Trophoblast cell (in vitro differentiated cells and primary cell): ENCODE results near the gene VEGFD.

ENCODE experiments used
- DNase-seq, 2 donors: peaks; one replicate each; pipeline ENCODE4 v3.0.0-alpha.2; 2016
- H2AFZ ChIP-seq: 2 replicates; pipeline ENCODE4 v1.6.1; 2013; ENCODE audit warnings: low read length, moderate library complexity, mild to moderate bottlenecking; ENCODE audit not compliant: insufficient read depth, poor library complexity
- H2AK5ac ChIP-seq: 2 replicates; pipeline ENCODE4 v1.6.1; 2013; ENCODE audit warnings: mild to moderate bottlenecking, low read length
- H2BK120ac ChIP-seq: 2 replicates; pipeline ENCODE4 v1.6.1; 2013; ENCODE audit warnings: low read length, mild to moderate bottlenecking, moderate library complexity; ENCODE audit not compliant: insufficient read depth, poor library complexity
- H2BK12ac ChIP-seq: 2 replicates; pipeline ENCODE4 v1.6.1; 2013; ENCODE audit warnings: mild to moderate bottlenecking, low read length, moderate library complexity
- H2BK5ac ChIP-seq: 2 replicates; pipeline ENCODE4 v1.6.1; 2013; ENCODE audit warnings: low read length, low read depth, moderate library complexity, mild to moderate bottlenecking; ENCODE audit not compliant: poor library complexity
- H3K14ac ChIP-seq: 2 replicates; pipeline ENCODE4 v1.6.1; 2013; ENCODE audit warnings: mild to moderate bottlenecking, low read length
- H3K18ac ChIP-seq: 2 replicates; pipeline ENCODE4 v1.6.1; 2013; ENCODE audit warnings: mild to moderate bottlenecking, low read length
- H3K23ac ChIP-seq: 2 replicates; pipeline ENCODE4 v1.6.1; 2013; ENCODE audit warnings: low read length
- H3K27ac ChIP-seq: 2 replicates; pipeline ENCODE4 v1.5.1; 2013; ENCODE audit warnings: low read depth, mild to moderate bottlenecking, inconsistent platforms, low read length, moderate library complexity
- H3K27me3 ChIP-seq: 2 replicates; pipeline ENCODE4 v1.6.1; 2013; ENCODE audit warnings: inconsistent platforms, mild to moderate bottlenecking, low read length, moderate library complexity; ENCODE audit not compliant: insufficient read depth
- H3K36me3 ChIP-seq, 2 experiments: 1 replicate in 1 of 2; 2 replicates in 1 of 2; pipeline ENCODE4 v1.6.1; 2013; ENCODE audit warnings: low read length in 2 of 2, mild to moderate bottlenecking in 2 of 2, moderate library complexity in 1 of 2; ENCODE audit not compliant: insufficient read depth in 2 of 2, control insufficient read depth in 1 of 2
- H3K4ac ChIP-seq: 2 replicates; pipeline ENCODE4 v1.6.1; 2013; ENCODE audit warnings: low read depth, mild to moderate bottlenecking, low read length, moderate library complexity
- H3K4me1 ChIP-seq, 2 experiments: 1 replicate in 1 of 2; 2 replicates in 1 of 2; pipeline ENCODE4 v1.6.1; 2013; ENCODE audit warnings: low read length in 2 of 2, mild to moderate bottlenecking in 2 of 2, moderate library complexity in 1 of 2; ENCODE audit not compliant: insufficient read depth in 2 of 2, control insufficient read depth in 1 of 2
- H3K4me2 ChIP-seq: 2 replicates; pipeline ENCODE4 v1.6.1; 2013; ENCODE audit warnings: inconsistent platforms, mild to moderate bottlenecking, low read length, moderate library complexity
- H3K4me3 ChIP-seq: 2 replicates; pipeline ENCODE4 v1.5.1; 2013; ENCODE audit warnings: mild to moderate bottlenecking, low read depth, low read length, inconsistent platforms
- H3K79me1 ChIP-seq: one replicate; pipeline ENCODE4 v1.6.1; 2013; ENCODE audit warnings: low read length
- H3K79me2 ChIP-seq: 2 replicates; pipeline ENCODE4 v1.6.1; 2013; ENCODE audit warnings: low read length, mild to moderate bottlenecking; ENCODE audit not compliant: control insufficient read depth, insufficient read depth, poor library complexity
- H3K9ac ChIP-seq: 2 replicates; pipeline ENCODE4 v1.6.1; 2013; ENCODE audit warnings: mild to moderate bottlenecking, low read length
- H3K9me3 ChIP-seq: 2 replicates; pipeline ENCODE4 v1.6.1; 2013; ENCODE audit warnings: low read depth, mild to moderate bottlenecking, control low read depth, inconsistent platforms, low read length; ENCODE audit not compliant: insufficient read depth
- H4K12ac ChIP-seq: 2 replicates; pipeline ENCODE4 v1.6.1; 2013; ENCODE audit warnings: low read depth, mild to moderate bottlenecking, low read length, moderate library complexity
- H4K8ac ChIP-seq: 2 replicates; pipeline ENCODE4 v1.6.1; 2013; ENCODE audit warnings: low read depth, mild to moderate bottlenecking, low read length, moderate library complexity
- H4K91ac ChIP-seq: one replicate; pipeline ENCODE4 v1.6.1; 2013; ENCODE audit warnings: low read depth, mild to moderate bottlenecking, low read length, moderate library complexity
- WGBS: extraction: QIAGEN DNeasy Blood & Tissue Kit; methylation state at CpG from one replicate; pipeline ENCODE4 v1.1.7; 2013; ENCODE audit warnings: missing lambda C conversion rate; ENCODE audit not compliant: insufficient read length, insufficient coverage; ENCODE audit errors: extremely low coverage; 5-methylcytosine and 5-hydroxymethylcytosine counted together

VEGFD gene

DNA sequence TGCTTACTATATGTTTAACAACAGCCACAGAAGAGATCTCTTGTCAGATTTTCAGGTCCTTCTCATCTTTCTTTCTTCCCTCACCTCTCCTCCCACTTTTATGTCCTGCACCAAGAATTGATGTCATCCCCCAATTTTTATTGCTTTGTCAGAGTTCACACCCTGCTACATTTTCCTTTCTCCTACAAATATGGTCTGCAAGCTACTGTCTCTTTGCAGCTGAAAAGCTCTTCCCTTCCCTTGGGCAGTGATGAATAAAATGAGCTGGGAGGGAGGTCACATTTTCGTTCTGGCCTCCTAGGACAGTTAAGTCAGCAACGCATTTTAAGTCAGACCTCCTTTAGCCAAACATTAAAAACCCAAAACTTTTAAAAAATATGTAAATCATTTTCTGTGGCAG lies 26.7 kb upstream of the VEGFD start:
- Histone ChIP-seq H3K79me2 (no peaks in the 10 kb centered on the region), H3K9ac (no peak overlapping the region), H3K36me3 (no peaks in the 10 kb centered on the region), H3K9me3 (no peaks in the 10 kb centered on the region), H3K18ac (no peak overlapping the region), H3K4ac (no peak overlapping the region), H4K91ac (no peak overlapping the region), H3K27ac (no peak overlapping the region), H2BK5ac (no peak overlapping the region), H3K23ac (no peak overlapping the region), H3K14ac (no peak overlapping the region), H3K79me1 (no peaks in the 10 kb centered on the region), H3K4me3 (no peak overlapping the region), H2BK12ac (no peak overlapping the region), H3K27me3 (no peaks in the 10 kb centered on the region), H2AK5ac (no peak overlapping the region), H3K4me2 (no peak overlapping the region), H3K4me1 (no peaks in the 10 kb centered on the region), H4K12ac (no peak overlapping the region), H2AFZ (no peak overlapping the region), H2BK120ac (no peak overlapping the region), H4K8ac (no peak overlapping the region)
- no peak for DNase-seq
- WGBS: no CpG with 5 or more reads among the region's 2 CpGs

DNA sequence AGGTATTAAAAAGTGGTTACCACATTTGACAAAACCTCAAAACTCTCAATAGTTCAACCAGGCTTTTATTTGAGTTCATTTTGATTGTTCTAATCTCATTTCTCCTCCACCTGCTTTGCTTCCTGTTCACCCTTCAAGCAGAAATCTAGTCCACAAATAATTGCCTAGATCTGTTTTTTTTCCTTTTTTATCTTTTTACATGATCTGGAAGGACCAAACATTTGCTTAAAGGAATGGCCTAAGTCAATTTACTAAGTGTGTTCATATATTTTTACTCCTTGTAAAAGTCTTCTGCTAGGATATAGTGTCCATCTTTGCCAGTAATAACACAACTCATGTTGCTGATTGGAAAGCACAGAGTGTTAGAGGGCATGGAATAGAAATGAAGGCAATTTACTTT lies 26.2 kb upstream of the VEGFD start:
- no peaks in the 10 kb centered on the region for H3K9me3 ChIP-seq
- H3K79me2 ChIP-seq: no peaks in the 10 kb centered on the region
- H3K4me2 ChIP-seq: no peak overlapping the region
- no peaks in the 10 kb centered on the region for H3K36me3 ChIP-seq
- H4K91ac ChIP-seq: no peak overlapping the region
- DNase-seq: no peak
- H3K23ac ChIP-seq: no peak overlapping the region
- H4K8ac ChIP-seq: no peak overlapping the region
- H2AK5ac ChIP-seq: no peak overlapping the region
- H2BK5ac ChIP-seq: no peak overlapping the region
- no peaks in the 10 kb centered on the region for H3K4me1 ChIP-seq
- H3K79me1 ChIP-seq: no peaks in the 10 kb centered on the region
- no peak overlapping the region for H4K12ac ChIP-seq
- H3K27me3 ChIP-seq: no peaks in the 10 kb centered on the region
- H2AFZ ChIP-seq: no peak overlapping the region
- no peak overlapping the region for H3K4ac ChIP-seq
- H3K18ac ChIP-seq: no peak overlapping the region
- no peak overlapping the region for H3K14ac ChIP-seq
- H3K27ac ChIP-seq: no peak overlapping the region
- H3K9ac ChIP-seq: no peak overlapping the region
- H3K4me3 ChIP-seq: no peak overlapping the region
- H2BK120ac ChIP-seq: no peak overlapping the region
- H2BK12ac ChIP-seq: no peak overlapping the region

DNA sequence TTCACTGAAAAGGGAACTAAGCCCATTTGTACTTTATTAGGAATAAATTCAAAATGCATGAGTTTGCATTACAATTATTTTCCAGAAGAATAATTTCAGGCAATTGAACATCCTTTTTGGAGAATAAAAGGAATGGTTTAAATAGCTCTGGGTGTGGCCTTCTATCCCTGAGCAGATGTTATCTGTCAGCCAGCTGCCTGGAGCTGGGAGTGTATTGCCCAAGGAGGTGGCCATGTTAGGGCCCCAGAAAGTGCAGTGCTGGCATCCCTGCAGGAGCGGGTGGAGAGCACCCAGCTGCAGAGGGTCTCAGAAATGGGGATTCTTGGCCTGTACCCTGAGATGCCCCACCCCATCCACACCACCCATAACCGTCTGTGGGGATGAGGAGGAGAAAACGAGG lies 21.6 kb upstream of the VEGFD start:
- Histone ChIP-seq H3K79me1 (no peaks in the 10 kb centered on the region), H3K4me2 (no peak overlapping the region), H3K79me2 (no peaks in the 10 kb centered on the region), H3K9ac (no peak overlapping the region), H3K36me3 (no peaks in the 10 kb centered on the region), H3K14ac (no peak overlapping the region), H2AK5ac (no peak overlapping the region), H4K12ac (no peak overlapping the region), H3K4ac (no peak overlapping the region), H4K8ac (no peak overlapping the region), H3K4me3 (no peak overlapping the region), H3K27ac (no peak overlapping the region), H2AFZ (no peak overlapping the region), H2BK12ac (no peak overlapping the region), H3K23ac (no peak overlapping the region), H3K9me3 (no peaks in the 10 kb centered on the region), H4K91ac (no peak overlapping the region), H3K4me1 (no peaks in the 10 kb centered on the region), H2BK5ac (no peak overlapping the region), H3K27me3 (no peaks in the 10 kb centered on the region), H3K18ac (no peak overlapping the region), H2BK120ac (no peak overlapping the region)
- WGBS: no CpG with 5 or more reads among the region's 3 CpGs
- DNase-seq: no peak

DNA sequence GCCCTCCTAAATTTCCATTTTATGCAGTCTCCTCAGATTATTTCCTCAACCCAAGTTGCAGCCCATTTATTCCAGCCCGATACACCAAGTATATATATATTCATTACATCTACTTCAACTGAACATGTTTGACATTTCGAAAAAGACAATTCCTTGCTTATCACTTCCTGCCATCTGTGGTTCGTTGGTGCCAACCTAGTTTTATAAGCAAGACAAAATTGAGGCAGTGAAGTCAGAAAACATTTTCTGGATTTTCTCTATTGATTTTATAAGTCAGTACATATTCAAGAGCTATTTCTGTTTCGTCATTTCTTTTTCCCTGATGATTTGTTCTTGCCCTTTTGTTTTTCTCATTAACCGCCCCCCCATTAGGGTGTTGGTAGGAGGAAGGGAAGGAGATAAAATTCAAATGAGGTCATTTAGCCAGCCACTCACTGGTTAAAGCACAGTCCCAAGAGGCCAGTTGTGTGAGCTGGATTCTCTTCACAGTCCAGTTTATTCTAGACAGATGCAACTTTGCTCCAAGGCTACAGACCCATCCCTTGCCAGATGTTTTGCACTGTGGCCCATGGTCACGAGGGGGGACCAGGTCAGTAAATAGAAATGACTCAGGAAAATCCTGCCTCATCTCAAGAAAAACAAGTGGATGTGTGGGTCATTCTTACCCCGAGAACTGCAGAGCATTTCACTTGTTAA lies 20.3 kb upstream of the VEGFD start:
- Histone ChIP-seq H3K4me2 (no peak overlapping the region), H3K4ac (no peak overlapping the region), H3K9ac (no peak overlapping the region), H2BK120ac (no peak overlapping the region), H3K18ac (no peak overlapping the region), H3K14ac (no peak overlapping the region), H3K27me3 (no peaks in the 10 kb centered on the region), H2AFZ (no peak overlapping the region), H3K9me3 (no peaks in the 10 kb centered on the region), H4K91ac (no peak overlapping the region), H3K27ac (no peak overlapping the region), H3K36me3 (no peaks in the 10 kb centered on the region), H3K23ac (no peak overlapping the region), H2BK5ac (no peak overlapping the region), H3K79me2 (no peaks in the 10 kb centered on the region), H3K4me3 (no peak overlapping the region), H4K12ac (no peak overlapping the region), H3K79me1 (no peaks in the 10 kb centered on the region), H3K4me1 (no peaks in the 10 kb centered on the region), H2AK5ac (no peak overlapping the region), H2BK12ac (no peak overlapping the region), H4K8ac (no peak overlapping the region)
- DNase-seq: no peak
- no CpG with 5 or more reads among the region's 7 CpGs for WGBS
